ENCODE results near the gene P3H1. TPM values are rescaled to one million over a fixed set of nuclear protein-coding genes. Genes with fewer than 3 reads are reported as not detected.

The P3H1 gene
- total RNA-seq: 38.1 and 47.1 TPM in 2 replicates

DNA sequence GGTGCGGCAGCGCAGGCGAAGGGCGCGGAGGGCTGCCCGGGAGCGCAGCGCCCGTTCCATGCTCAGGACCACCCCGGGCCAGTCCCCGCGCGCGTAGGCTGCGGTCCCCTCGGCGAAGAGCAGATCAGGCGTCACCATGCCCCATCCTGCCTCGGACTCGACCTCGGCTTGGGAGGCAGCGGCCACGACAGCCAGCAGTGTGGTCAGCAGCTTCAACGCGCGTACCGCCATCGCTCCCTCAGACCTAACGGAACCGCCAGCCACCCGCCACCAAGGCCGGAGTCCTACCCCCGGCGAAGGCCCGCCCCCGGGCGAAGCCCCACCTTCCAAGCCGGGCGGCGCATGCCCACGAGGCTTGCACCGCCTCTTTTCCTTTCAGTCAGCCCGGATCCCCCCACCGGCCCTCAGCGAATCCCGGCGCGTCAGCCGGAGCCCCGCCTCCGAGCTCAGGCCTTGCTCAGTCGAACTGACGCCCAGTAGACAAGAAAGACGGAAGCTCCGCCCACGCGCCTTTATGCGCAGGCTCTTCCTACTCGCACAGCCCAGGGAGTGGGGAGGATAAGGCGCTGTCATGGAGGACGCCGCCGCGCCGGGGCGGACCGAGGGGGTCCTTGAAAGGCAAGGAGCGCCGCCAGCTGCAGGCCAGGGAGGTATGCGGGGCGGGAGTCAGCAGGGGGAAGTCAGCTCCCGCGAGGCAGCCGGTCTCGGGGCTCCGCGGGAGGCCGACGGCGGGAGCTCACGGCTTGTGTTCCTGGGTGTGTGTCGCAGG, at the start of gene P3H1, which contains the start of gene C1orf50:
Gene P3H1, minus strand, starts transcription at position 288 of the 769 bp plus-strand sequence. Its CDS starts 57 bp downstream, at position 231.
Gene C1orf50, plus strand, starts transcription at position 509 of the 769 bp plus-strand sequence. Its CDS starts 63 bp downstream, at position 572.
- intact Hi-C loops (cut with micrococcal nuclease): loop anchor here (1.0 to 10.0 kb wide), 19 partner anchors 10 to 1865 kb away; partner anchors contain the start of genes CCDC30, CDC20, CFAP57 and EBNA1BP2

- intact Hi-C loops (cut with micrococcal nuclease): loop anchor here (2.0 to 5.0 kb wide), 4 partner anchors 31 to 779 kb away; partner anchors contain the start of genes CCDC30, CDC20 and TMEM269
Observed at GRCh38 chr1:42815941-42816584, 49.2 kb upstream of the P3H1 start.

- intact Hi-C loops (cut with micrococcal nuclease): loop anchor here (5.0 kb wide), 1 partner anchor 778 kb away; no protein-coding TSS in a partner anchor
Observed at GRCh38 chr1:42814815-42815214, 48.0 kb upstream of the P3H1 start.

DNA sequence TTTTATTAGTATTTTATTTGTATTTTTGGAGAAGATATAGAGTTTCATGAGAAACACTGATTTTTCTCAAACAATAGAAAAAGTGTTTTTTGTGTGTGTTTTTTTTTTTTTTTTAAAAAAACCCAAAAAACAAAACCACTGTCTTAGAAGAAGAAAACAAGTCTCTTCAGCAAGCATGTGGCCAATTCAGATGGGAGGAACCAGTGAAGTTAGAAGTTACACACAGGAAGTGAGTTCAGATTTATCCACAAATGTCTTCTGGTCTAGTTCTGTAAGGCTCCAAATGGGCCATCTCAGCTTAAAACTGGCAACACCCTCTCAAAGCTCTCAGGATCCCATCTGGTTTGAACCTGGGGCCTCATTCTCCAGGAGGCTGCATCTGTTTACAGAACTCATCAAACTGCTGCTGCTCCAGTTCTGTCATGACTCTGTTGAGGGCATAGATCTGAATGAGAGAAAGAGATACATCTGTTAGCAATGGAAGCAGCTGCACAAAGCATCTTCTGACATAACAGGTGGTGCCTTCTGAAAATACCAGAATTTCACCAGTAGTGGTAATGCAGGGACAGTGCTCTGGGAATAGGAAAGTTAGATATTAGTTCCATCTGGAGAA, 40.3 kb upstream of the P3H1 start:
- intact Hi-C loops (cut with micrococcal nuclease): no loop called here

GRCh38 chr1:42806593-42806992, 39.8 kb upstream of the P3H1 start:
- intact Hi-C loops (cut with micrococcal nuclease): no loop called here

- intact Hi-C loops (cut with micrococcal nuclease): no loop called here
Observed at GRCh38 chr1:42806171-42806570, 39.3 kb upstream of the P3H1 start.

DNA sequence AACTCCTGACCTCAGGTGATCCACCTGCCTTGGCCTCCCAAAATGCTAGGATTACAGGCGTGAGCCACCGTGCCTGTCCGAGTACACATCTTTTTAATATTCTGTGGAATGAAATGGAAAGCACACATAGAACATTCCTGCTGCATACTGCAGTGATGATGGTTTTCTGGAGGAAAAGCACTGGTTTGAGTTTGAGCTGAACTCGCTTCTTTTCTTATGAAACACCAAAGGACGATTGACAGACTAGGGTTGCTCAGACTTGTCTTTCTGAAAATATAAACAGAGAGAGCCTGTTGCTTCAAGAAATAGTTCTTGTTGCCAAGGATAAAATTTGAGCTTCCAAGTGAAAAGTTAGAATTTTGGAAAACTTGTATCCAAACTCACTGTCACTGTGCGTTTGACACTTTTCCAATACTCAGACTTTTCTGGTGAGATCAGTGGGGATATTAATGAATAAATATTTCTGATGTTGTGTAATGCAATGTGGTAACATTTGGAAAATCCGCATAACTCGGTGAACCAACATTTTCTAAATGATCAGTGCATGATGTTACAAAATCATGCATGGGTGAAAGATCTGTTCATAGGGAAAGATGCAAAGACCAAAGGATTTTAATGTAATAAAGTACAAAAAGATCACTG, 35.1 kb upstream of the P3H1 start:
- intact Hi-C loops (cut with micrococcal nuclease): no loop called here

- intact Hi-C loops (cut with micrococcal nuclease): no loop called here
Observed at GRCh38 chr1:42797979-42798378, 31.2 kb upstream of the P3H1 start.

DNA sequence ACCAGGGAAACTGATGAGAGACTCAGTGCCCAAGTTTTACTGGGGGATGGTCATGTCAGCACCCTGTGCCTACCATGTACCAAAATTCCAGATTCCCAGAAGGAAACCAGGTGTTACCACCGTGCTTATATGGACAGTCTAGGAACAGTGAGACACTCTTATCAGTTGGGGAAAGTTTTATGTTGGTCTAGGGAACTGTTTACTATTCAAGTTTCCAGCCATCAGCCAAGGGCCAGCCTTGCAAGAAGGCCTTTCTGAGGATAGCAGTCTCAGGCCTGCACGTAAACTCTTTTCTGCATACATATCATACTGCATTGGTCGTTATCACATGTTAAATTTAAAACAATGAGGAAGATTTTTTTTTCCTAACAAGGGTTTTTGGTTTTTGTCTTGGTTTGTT, 30.6 kb upstream of the P3H1 start:
- intact Hi-C loops (cut with micrococcal nuclease): no loop called here

GRCh38 chr1:42793824-42794223, 27.0 kb upstream of the P3H1 start:
- intact Hi-C loops (cut with micrococcal nuclease): no loop called here

- intact Hi-C loops (cut with micrococcal nuclease): no loop called here
Observed at GRCh38 chr1:42788021-42788420, 21.2 kb upstream of the P3H1 start.

DNA sequence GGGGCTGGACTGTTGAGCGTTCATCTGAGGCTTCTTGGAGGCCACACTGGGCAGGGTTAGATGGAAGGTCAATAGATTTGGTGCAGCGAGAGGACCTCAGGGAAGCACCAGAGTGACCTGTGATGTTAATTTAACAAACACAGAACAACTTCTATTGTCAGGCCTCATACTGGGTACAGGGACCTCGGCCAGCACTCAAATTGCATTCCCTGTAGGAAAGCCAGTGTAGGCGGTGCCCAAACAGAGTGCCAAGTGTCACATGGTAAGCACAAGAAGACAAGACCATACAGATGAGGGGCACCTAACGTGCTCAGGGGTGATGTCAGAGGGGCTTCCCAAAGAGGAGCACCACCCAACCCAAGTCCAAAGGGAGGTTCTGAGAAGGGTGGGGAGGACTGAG, 19.3 kb upstream of the P3H1 start:
- intact Hi-C loops (cut with micrococcal nuclease): no loop called here

GRCh38 chr1:42784946-42785693, 18.3 kb upstream of the P3H1 start, which contains the start of gene TMEM269:
TSS of gene TMEM269 (plus strand) at chr1:42784991. CDS start at chr1:42789894, 4,903 bp downstream.
- intact Hi-C loops (cut with micrococcal nuclease): loop anchor here (1.0 to 2.0 kb wide), 2 partner anchors 18 to 32 kb away; partner anchors contain the start of genes C1orf50, ERMAP, P3H1 and SVBP

GRCh38 chr1:42784547-42784945, 17.7 kb upstream of the P3H1 start:
- intact Hi-C loops (cut with micrococcal nuclease): loop anchor here (2.0 kb wide), 1 partner anchor 32 kb away; the partner anchor contains the start of genes ERMAP and SVBP

DNA sequence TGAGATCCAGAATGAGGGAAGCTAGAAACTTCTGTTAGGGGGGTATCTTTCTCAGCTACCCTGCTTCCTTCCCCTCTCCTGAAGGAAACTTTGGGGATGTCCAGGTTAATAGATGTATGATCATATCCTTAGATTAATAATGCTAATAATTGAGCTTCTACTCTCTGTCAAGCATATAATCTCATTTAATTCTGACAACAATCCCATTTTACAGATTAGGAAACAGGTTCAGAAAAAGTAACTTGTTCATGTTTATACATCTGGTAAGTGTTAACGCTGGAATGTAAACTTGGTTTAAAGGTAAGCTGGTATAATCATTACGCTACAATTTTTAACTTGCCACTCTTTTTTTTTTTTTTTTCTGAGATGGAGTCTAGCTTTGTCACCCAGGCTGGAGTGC, 16.3 kb upstream of the P3H1 start:
- intact Hi-C loops (cut with micrococcal nuclease): no loop called here

DNA sequence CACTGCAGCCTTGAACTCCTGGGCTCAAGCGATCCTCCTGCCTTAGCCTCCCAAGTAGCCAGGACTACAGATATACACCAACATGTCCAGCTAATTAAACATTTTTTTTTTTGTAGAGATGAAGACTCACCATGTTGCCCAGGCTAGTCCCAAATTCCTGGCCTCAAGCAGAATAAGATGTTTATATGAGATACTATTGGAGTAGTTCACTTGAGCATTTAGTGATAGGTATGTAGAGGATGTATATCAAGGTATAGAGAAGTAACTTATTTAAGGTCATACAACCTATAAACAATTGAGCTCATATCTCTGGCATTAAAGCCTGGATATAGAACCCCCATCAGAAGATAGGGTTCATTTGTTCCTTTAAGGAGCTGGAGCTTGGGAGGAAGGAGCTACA, 13.3 kb upstream of the P3H1 start:
- intact Hi-C loops (cut with micrococcal nuclease): no loop called here

DNA sequence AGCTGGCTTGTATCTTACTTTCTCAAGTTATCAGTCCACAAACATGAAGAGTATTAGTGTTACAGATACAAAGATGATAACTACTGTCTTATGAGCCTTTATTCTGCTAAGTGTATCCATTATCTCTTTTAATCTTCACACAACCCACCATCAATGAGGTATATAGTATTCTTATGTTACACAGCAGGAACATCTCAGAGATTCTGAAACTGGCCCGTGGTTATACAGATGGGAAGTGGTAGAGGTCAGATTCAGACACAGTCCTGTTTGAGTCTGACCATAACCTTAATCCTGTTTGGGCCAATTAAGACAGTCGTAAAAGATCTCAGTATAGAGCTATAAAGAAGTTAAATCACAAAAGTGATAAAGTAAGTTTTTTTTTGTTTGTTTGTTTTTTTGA, 12.9 kb upstream of the P3H1 start:
- intact Hi-C loops (cut with micrococcal nuclease): no loop called here

- intact Hi-C loops (cut with micrococcal nuclease): loop anchor here (1.0 kb wide), 1 partner anchor 295 kb away; no protein-coding TSS in a partner anchor
Observed at GRCh38 chr1:42777852-42778251, 11.0 kb upstream of the P3H1 start.

DNA sequence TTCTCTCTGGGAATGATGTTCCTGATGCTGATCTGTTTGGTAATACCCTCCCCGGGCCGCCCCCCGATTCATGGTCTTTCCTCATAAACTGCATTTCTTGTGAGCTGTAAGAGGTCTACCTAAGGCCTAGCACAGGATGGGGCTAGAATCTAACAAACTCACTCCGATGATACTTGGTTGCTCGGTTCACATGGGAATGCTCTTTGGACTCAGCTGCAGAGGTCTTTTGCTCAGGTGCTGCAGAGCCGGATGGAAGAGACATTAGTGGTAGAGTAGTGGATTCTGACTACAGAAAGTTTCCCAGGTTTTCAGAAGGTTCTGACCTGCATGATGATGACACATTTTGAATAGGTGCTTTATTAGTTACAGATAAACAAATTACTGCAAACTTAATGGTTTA, 9.7 kb upstream of the P3H1 start:
- intact Hi-C loops (cut with micrococcal nuclease): no loop called here

DNA sequence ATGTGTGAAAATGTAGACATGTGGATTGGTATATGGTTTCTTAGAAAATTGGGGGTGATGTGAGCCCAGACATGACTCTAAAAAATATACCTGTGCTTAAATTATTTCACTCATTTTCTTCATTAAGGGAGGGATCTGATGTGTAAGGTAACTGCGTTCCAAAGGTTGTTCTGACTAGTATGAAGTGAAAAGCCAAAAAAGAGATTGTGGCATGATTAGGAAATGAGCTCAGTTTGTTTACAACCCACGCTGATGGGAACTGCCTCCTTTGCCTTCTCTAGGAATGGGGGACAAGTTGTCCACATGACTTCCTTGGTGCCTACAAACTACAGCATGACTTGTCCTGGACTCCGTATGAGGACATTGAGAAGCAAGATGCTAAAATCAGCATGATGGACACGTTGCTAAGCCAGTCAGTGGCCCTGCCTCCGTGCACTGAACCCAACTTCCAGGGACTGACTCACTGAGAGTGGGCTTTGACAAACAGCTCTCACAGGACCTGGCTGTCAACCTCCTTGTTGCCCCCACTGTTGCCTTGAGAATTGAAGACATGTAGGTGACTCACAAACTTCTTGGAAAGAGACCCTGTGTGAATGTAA, 8.2 kb upstream of the P3H1 start:
- intact Hi-C loops (cut with micrococcal nuclease): no loop called here

Data from T-helper 1 cell treated with Interleukin-12 subunit alpha and Interleukin-12 subunit beta and Interleukin-4 antibody, amounts not matched to agents 30 ng/mL and 1 ng/mL, for 36 hours (primary cell).